Measurements from ENCODE around the gene SPATA46. TPM values are rescaled to one million over a fixed set of nuclear protein-coding genes. Genes with fewer than 3 reads are reported as not detected.
A peak's percentile ranks its signal among the peaks of the same experiment; 100 is the strongest.

The SPATA46 gene
- polyA plus RNA-seq, 1 donor (not counting 4 experiments of a cell fraction or from before 2014, with no cell fraction given) = not detected

- dilution Hi-C loops (cut with MboI; ENCODE audit: extremely low pct_ligation_motif_present, low sequenced_read_pairs) = no loop called here
- H3K4me1 ChIP-seq (ENCODE audit: control insufficient read depth, extremely low read depth, insufficient read depth, low read length) = no peaks in the 10 kb centered on the region
Observed at GRCh38 chr1:162396201-162396906, 19.7 kb upstream of the SPATA46 start.

GRCh38 chr1:162391790-162392563 is 15.3 kb upstream of the SPATA46 start:
- no peak overlapping the region for H3K9ac ChIP-seq (ENCODE audit: control insufficient read depth, extremely low read depth, insufficient read depth, low read length)
- H3K36me3 ChIP-seq (ENCODE audit: control insufficient read depth in 2 of 2, extremely low read depth in 1 of 2, insufficient read depth in 2 of 2, low read length in 2 of 2) = no peaks in the 10 kb centered on the region
- H3K9me3 ChIP-seq (ENCODE audit: control insufficient read depth, low read depth, low read length) = no peaks in the 10 kb centered on the region
- dilution Hi-C loops (cut with MboI; ENCODE audit: extremely low pct_ligation_motif_present, low sequenced_read_pairs) = no loop called here
- FAIRE-seq (no peak), DNase-seq (ENCODE audit: low read depth, low spot score) (no peak)
- no peaks in the 10 kb centered on the region for H4K20me1 ChIP-seq (ENCODE audit: control insufficient read depth, extremely low read depth, insufficient read depth, low read length)
- H2AFZ ChIP-seq (ENCODE audit: control insufficient read depth, low read length) = no peak overlapping the region
- H3K4me2 ChIP-seq (ENCODE audit: control insufficient read depth, extremely low read depth, insufficient read depth, low read depth, low read length) = no peak overlapping the region
- H3K79me2 ChIP-seq (ENCODE audit: control insufficient read depth, insufficient read depth, low read length) = no peaks in the 10 kb centered on the region
- H3K27me3 ChIP-seq (ENCODE audit: control insufficient read depth, extremely low read depth, insufficient read depth, low read length) = no peaks in the 10 kb centered on the region
- peak; percentile 57 to 80 (median 70) for TF ChIP-seq CTCF (optimal IDR thresholded peaks at IDR 0.05 in 1 of 3, IDR thresholded peaks at IDR 0.05 in 1 of 3, conservative IDR thresholded peaks at IDR 0.05 in 1 of 3; ENCODE audit: extremely low read depth in 1 of 3, insufficient read depth in 2 of 3, low read length in 3 of 3)
- no peak for TF ChIP-seq EZH2 (IDR thresholded peaks at IDR 0.05; ENCODE audit: low read length)
- no peaks in the 10 kb centered on the region for H3K9me1 ChIP-seq (ENCODE audit: control insufficient read depth, extremely low read depth, insufficient read depth, low read length)
- peaks cover 12% of the 10 kb centered on the region for H3K4me1 ChIP-seq (ENCODE audit: control insufficient read depth, extremely low read depth, insufficient read depth, low read length)
- H3K27ac ChIP-seq (ENCODE audit: control insufficient read depth, insufficient read depth, low read length) = no peak overlapping the region
- H3K4me3 ChIP-seq (ENCODE audit: control insufficient read depth in 2 of 3, extremely low read depth in 1 of 3, insufficient read depth in 2 of 3, low read depth in 1 of 3, low read length in 3 of 3) = no peak overlapping the region

More at GRCh38 chr1:162396201-162396906, 19.7 kb upstream of the SPATA46 start:
- no peaks in the 10 kb centered on the region for H3K36me3 ChIP-seq (ENCODE audit: control insufficient read depth in 2 of 2, extremely low read depth in 1 of 2, insufficient read depth in 2 of 2, low read length in 2 of 2)
- FAIRE-seq (no peak), DNase-seq (ENCODE audit: low read depth, low spot score) (no peak)
- peaks cover 7% of the 10 kb centered on the region for H3K27me3 ChIP-seq (ENCODE audit: control insufficient read depth, extremely low read depth, insufficient read depth, low read length)
- H3K27ac ChIP-seq (ENCODE audit: control insufficient read depth, insufficient read depth, low read length) = no peak overlapping the region
- H3K9me3 ChIP-seq (ENCODE audit: control insufficient read depth, low read depth, low read length) = no peaks in the 10 kb centered on the region
- no peak overlapping the region for H2AFZ ChIP-seq (ENCODE audit: control insufficient read depth, low read length)
- H3K4me3 ChIP-seq (ENCODE audit: control insufficient read depth in 2 of 3, extremely low read depth in 1 of 3, insufficient read depth in 2 of 3, low read depth in 1 of 3, low read length in 3 of 3) = no peak overlapping the region
- no peaks in the 10 kb centered on the region for H3K9me1 ChIP-seq (ENCODE audit: control insufficient read depth, extremely low read depth, insufficient read depth, low read length)
- H3K9ac ChIP-seq (ENCODE audit: control insufficient read depth, extremely low read depth, insufficient read depth, low read length) = no peak overlapping the region
- no peaks in the 10 kb centered on the region for H3K79me2 ChIP-seq (ENCODE audit: control insufficient read depth, insufficient read depth, low read length)
- TF ChIP-seq EZH2 (IDR thresholded peaks at IDR 0.05; ENCODE audit: low read length) = no peak
- TF ChIP-seq CTCF (optimal IDR thresholded peaks at IDR 0.05 in 1 of 3, IDR thresholded peaks at IDR 0.05 in 1 of 3, conservative IDR thresholded peaks at IDR 0.05 in 1 of 3; ENCODE audit: extremely low read depth in 1 of 3, insufficient read depth in 2 of 3, low read length in 3 of 3) = no peak
- no peaks in the 10 kb centered on the region for H4K20me1 ChIP-seq (ENCODE audit: control insufficient read depth, extremely low read depth, insufficient read depth, low read length)
- H3K4me2 ChIP-seq (ENCODE audit: control insufficient read depth, extremely low read depth, insufficient read depth, low read depth, low read length) = no peak overlapping the region

All from keratinocyte (primary cell).